Thyroid gland (tissue), 4 donors: ENCODE data around the gene PUM2. TPM values are rescaled to one million over a fixed set of nuclear protein-coding genes. Genes with fewer than 3 reads are reported as not detected.

ENCODE experiments used
- DNase-seq, 2 donors: peaks; one replicate each; pipeline ENCODE4 v3.0.0-alpha.2; 2019
- H3K27ac ChIP-seq, 3 donors: fragments of 200-600 bp; sonication (generic); 1 replicate in 2 of 3; 2 replicates in 1 of 3; pipeline ENCODE4 v1.5.1; 2016 to 2019; ENCODE audit warnings: mild to moderate bottlenecking in 1 of 3, moderate library complexity in 1 of 3
- H3K27me3 ChIP-seq: fragments of 200-600 bp; sonication (generic); one replicate; pipeline ENCODE4 v1.5.1; 2019
- H3K36me3 ChIP-seq, 2 donors: fragments of 200-600 bp; sonication (generic); one replicate each; pipeline ENCODE4 v1.5.1; 2016 to 2019
- H3K4me1 ChIP-seq, 2 donors: fragments of 200-600 bp; sonication (generic); one replicate each; pipeline ENCODE4 v1.5.1; 2017 to 2019
- H3K4me3 ChIP-seq, 3 donors: fragments of 200-600 bp; sonication (generic); replicated peaks in 1 of 3; 1 replicate in 2 of 3; 2 replicates in 1 of 3; pipeline ENCODE4 v1.5.1; 2016; ENCODE audit warnings: mild to moderate bottlenecking in 1 of 3
- H3K9me3 ChIP-seq: fragments of 200-600 bp; sonication (generic); one replicate; pipeline ENCODE4 v1.5.1; 2017
- POLR2A ChIP-seq, 2 donors: fragments of 450-650 bp; IDR thresholded peaks; one replicate each; pipeline ENCODE4 v1.6.1; 2017; ENCODE audit warnings: antibody characterized with exemption in 2 of 2, mild to moderate bottlenecking in 2 of 2, moderate library complexity in 1 of 2
- WGBS, 2 donors: methylation state at CpG; one replicate each; pipeline ENCODE4 v1.1.5; 2017; 5-methylcytosine and 5-hydroxymethylcytosine counted together
- intact Hi-C: fragments of 100-400 bp; cut with DNase I; formaldehyde crosslinking; loops from one replicate; pipeline ENCODE4 v1.15.1; 2023
- total RNA-seq, 4 donors: library from RNA; depleted of rRNA; stranded (reverse); fragments of >200 nt; gene quantifications; one replicate each; pipeline ENCODE4 v1.2.3, GENCODE V29; 2016
- TF ChIP-seq, protein P1 (sequence below), 6 experiments: fragments of 200-600 bp in 3 of 6; fragments of 450-650 bp in 3 of 6; sonication (generic) in 3 of 6; IDR thresholded peaks; one replicate each; pipeline ENCODE4 v1.5.1; 2016 to 2019; ENCODE audit warnings: antibody characterized with exemption in 6 of 6, mild to moderate bottlenecking in 2 of 6, inconsistent platforms in 1 of 6, moderate library complexity in 1 of 6

Gene PUM2
- total RNA-seq, 4 donors from 2014 or later = 87.5 to 102 (median 91.8) TPM

DNA sequence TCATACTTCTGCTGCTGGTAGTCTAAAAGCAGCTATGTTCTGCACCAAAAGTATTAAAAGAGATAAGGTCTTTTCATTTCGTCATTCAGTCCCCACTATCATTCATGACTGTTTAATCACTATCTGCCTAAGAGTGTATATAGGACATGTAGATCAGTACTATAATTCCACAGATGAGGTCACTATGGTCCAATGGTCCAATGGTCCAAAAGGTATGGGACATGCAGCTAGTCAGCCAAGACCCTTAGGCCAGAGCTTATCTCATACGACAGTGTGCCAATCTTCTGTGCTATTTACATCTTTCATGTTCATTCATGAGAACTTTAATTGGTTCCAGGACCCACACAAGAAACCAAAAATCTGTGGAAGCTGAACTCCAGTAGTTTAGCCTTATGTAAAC, 83.1 kb downstream of the PUM2 start:
- no peak for DNase-seq
- intact Hi-C loops = no loop called here
- Histone ChIP-seq H3K9me3 (no peaks in the 10 kb centered on the region), H3K27ac (no peak overlapping the region), H3K27me3 (no peaks in the 10 kb centered on the region), H3K4me1 (no peaks in the 10 kb centered on the region), H3K4me3 (no peak overlapping the region), H3K36me3 (peaks cover 0 to 5% of the 10 kb centered on the region in 2 donors)
- 65 to 91% methylated on average over 2 of the region's 2 CpGs for WGBS, 2 donors
- no peak for TF ChIP-seq POLR2A (IDR thresholded peaks at IDR 0.05)
- TF ChIP-seq, protein P1, sequence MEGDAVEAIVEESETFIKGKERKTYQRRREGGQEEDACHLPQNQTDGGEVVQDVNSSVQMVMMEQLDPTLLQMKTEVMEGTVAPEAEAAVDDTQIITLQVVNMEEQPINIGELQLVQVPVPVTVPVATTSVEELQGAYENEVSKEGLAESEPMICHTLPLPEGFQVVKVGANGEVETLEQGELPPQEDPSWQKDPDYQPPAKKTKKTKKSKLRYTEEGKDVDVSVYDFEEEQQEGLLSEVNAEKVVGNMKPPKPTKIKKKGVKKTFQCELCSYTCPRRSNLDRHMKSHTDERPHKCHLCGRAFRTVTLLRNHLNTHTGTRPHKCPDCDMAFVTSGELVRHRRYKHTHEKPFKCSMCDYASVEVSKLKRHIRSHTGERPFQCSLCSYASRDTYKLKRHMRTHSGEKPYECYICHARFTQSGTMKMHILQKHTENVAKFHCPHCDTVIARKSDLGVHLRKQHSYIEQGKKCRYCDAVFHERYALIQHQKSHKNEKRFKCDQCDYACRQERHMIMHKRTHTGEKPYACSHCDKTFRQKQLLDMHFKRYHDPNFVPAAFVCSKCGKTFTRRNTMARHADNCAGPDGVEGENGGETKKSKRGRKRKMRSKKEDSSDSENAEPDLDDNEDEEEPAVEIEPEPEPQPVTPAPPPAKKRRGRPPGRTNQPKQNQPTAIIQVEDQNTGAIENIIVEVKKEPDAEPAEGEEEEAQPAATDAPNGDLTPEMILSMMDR (IDR thresholded peaks at IDR 0.05) = no peak

DNA sequence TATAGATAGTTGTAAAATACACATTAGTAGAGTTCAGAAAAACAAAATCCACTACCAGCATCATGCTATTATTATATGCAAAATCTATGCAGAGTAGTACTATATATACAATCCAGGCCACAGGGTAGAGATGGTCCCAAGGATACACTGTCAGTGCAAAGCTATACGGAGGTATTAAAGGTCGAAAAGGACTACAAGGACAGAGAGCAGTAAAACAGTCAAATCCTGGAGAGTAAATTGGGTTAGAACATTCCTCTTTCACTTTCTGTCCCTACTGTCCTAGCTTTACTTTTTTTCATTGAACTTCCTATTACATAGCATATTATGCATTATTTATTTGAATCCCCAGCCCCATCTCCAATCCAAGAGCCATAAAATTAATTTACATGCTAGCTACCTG, 86.0 kb downstream of the PUM2 start:
- intact Hi-C loops = no loop called here
- TF ChIP-seq POLR2A (IDR thresholded peaks at IDR 0.05) = no peak
- TF ChIP-seq, protein P1 (IDR thresholded peaks at IDR 0.05) = no peak
- Histone ChIP-seq H3K4me1 (no peaks in the 10 kb centered on the region), H3K36me3 (peaks cover 14 to 16% of the 10 kb centered on the region in 2 donors), H3K9me3 (no peaks in the 10 kb centered on the region), H3K27me3 (no peaks in the 10 kb centered on the region), H3K4me3 (no peak overlapping the region), H3K27ac (no peak overlapping the region)
- no peak for DNase-seq
- 83 to 93% methylated on average over 2 of the region's 2 CpGs for WGBS, 2 donors

DNA sequence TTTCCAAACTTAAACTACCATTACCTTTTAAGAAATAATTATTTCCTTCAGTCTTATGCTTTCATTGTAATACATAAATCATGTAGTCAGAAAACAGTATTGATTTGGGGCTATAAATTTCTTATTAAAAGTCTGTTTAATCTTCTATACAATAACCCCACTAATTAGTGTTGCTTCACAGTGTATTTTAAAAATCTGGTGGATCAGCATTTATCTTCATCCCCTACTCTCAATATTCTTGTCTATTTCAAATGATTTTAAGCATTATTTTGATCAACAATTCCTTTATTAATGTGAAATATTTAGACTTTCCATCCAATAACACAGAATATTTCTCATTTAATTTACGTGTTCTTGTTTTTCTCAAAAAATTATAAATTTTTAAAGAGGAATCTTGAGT, 93.2 kb downstream of the PUM2 start:
- DNase-seq = no peak
- Histone ChIP-seq H3K27ac (no peak overlapping the region), H3K4me3 (no peak overlapping the region), H3K9me3 (no peaks in the 10 kb centered on the region), H3K4me1 (no peaks in the 10 kb centered on the region), H3K36me3 (peaks cover 40 to 43% of the 10 kb centered on the region in 2 donors), H3K27me3 (no peaks in the 10 kb centered on the region)
- TF ChIP-seq, protein P1 (IDR thresholded peaks at IDR 0.05) = no peak
- no peak for TF ChIP-seq POLR2A (IDR thresholded peaks at IDR 0.05)
- 94 to 95% methylated on average over 1 of the region's 1 CpG for WGBS, 2 donors
- intact Hi-C loops = no loop called here

DNA sequence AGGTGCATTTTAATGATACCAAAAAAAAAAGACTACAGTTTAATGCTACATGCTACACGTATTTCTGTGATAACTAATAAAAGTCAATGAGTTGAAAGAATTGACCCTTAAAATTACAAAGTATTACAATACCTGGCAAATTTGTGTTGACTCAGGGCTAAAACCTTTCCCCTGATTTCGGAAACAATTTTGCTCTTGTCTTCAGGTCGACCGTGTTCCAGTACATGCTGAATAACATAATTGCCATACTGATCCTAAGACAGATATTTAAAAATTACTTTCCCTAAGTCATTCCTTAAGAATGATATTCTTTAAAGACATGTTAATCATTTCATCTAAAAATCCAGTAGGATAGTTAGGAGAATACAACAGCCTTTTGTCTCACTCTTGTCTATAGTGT, 95.9 kb downstream of the PUM2 start:
- no peak for TF ChIP-seq POLR2A (IDR thresholded peaks at IDR 0.05)
- TF ChIP-seq, protein P1 (IDR thresholded peaks at IDR 0.05) = no peak
- 96% methylated on average over 4 of the region's 4 CpGs for WGBS, 2 donors
- peaks cover 42 to 45% of the 10 kb centered on the region in 2 donors for H3K36me3 ChIP-seq

DNA sequence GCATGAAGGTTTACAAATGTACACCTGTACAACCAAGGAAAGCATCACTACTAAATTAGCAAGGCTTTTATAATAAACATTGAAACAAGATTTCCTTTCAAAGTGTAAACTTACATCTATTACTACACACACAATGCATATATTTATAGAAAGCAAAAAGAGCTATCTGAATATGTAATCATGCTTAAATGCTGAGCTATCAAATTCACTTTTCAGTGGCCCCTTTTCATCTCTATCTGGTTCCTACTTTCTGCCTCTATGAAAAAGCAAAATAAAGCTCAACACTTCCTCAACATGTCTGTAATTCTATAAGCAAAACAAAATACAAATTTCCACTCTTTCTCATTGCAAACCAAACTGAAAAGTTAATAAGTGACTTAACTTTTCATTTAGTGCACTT, 100.2 kb downstream of the PUM2 start:
- intact Hi-C loops = no loop called here
- Histone ChIP-seq H3K27me3 (no peaks in the 10 kb centered on the region), H3K27ac (no peak overlapping the region), H3K4me1 (no peaks in the 10 kb centered on the region), H3K4me3 (no peak overlapping the region), H3K9me3 (no peaks in the 10 kb centered on the region), H3K36me3 (peaks cover 36 to 43% of the 10 kb centered on the region in 2 donors)
- DNase-seq = no peak
- TF ChIP-seq, protein P1 (IDR thresholded peaks at IDR 0.05) = no peak
- TF ChIP-seq POLR2A (IDR thresholded peaks at IDR 0.05) = no peak

More for the DNA sequence above, 95.9 kb downstream of the PUM2 start:
- Histone ChIP-seq H3K4me3 (no peak overlapping the region), H3K27me3 (no peaks in the 10 kb centered on the region), H3K9me3 (no peaks in the 10 kb centered on the region), H3K4me1 (no peaks in the 10 kb centered on the region), H3K27ac (no peak overlapping the region)
- no peak for DNase-seq
- intact Hi-C loops = no loop called here
